Measurements from ENCODE around the gene GNG2.

DNA sequence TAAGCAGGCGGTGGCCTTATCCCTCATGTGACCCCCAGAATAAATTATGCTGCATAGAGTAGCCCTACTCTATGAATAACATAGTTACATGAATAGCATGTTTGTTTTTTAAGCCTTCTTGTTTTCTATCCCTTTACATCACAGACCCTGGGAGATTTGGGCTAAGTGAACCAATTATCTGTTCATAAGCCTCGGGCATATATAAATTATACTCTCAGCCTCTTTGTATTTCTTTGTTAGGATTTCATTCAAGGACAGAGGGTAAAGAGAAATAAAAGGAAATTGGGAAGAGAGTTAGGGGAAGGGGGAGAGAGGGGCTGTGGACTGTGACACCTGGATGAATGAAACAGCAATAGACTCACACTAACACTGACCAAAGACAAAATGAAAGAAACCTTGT is 93.6 kb downstream of the GNG2 start:
- TF ChIP-seq, protein P1, sequence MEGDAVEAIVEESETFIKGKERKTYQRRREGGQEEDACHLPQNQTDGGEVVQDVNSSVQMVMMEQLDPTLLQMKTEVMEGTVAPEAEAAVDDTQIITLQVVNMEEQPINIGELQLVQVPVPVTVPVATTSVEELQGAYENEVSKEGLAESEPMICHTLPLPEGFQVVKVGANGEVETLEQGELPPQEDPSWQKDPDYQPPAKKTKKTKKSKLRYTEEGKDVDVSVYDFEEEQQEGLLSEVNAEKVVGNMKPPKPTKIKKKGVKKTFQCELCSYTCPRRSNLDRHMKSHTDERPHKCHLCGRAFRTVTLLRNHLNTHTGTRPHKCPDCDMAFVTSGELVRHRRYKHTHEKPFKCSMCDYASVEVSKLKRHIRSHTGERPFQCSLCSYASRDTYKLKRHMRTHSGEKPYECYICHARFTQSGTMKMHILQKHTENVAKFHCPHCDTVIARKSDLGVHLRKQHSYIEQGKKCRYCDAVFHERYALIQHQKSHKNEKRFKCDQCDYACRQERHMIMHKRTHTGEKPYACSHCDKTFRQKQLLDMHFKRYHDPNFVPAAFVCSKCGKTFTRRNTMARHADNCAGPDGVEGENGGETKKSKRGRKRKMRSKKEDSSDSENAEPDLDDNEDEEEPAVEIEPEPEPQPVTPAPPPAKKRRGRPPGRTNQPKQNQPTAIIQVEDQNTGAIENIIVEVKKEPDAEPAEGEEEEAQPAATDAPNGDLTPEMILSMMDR (conservative IDR thresholded peaks at IDR 0.05 in 1 of 2, IDR thresholded peaks at IDR 0.05 in 1 of 2; ENCODE audit: low read depth in 1 of 2, low read length in 2 of 2) = no peak
- TF ChIP-seq EZH2 (IDR thresholded peaks at IDR 0.05; ENCODE audit: low read length, missing control alignments) = no peak
